ENCODE results near the gene ZNF146. TPM values are rescaled to one million over a fixed set of nuclear protein-coding genes. Genes with fewer than 3 reads are reported as not detected.

ZNF146 gene
- polyA plus RNA-seq, 1 of the 3 experiments (the other 2 are of a cell fraction): 25.4 TPM

- H3F3A ChIP-seq (replicated peaks; ENCODE audit: insufficient read depth): no peaks in the 10 kb centered on the region
- peaks cover 21% of the 10 kb centered on the region for H3K79me2 ChIP-seq (ENCODE audit: insufficient read depth)
- H3K27me3 ChIP-seq (ENCODE audit: insufficient read depth): no peaks in the 10 kb centered on the region
Measured at GRCh38 chr19:36210497-36210896, 4.4 kb upstream of the ZNF146 start.

DNA sequence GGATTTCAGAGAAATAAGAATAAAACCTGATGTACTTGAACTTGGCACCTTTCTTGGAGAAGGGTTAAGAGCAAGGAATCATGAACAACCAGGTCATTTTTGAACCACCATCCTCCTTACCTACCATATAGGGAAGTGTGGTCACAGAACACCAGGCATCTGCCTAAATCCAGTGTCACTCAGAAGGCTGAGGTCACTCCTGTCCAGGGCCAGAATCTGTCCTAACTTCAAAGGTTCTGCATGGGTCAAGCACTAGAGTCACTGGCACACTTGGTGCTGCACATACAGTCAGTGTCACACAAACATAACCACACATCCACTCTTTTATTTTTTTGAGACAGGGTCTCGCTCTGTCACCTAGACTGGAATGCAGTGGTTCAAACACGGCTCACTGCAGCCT, 2.0 kb upstream of the ZNF146 start:
- TF ChIP-seq FOXJ3 (CRISPR knock-in tag; IDR thresholded peaks at IDR 0.05): no peak
- TF ChIP-seq MXI1 (IDR thresholded peaks at IDR 0.05; ENCODE audit: low read depth, low read length): no peak
- TF ChIP-seq RFX5 (IDR thresholded peaks at IDR 0.05; ENCODE audit: low read length): no peak
- no peak for TF ChIP-seq USF2 (IDR thresholded peaks at IDR 0.05; ENCODE audit: borderline replicate concordance, low read depth, low read length)
- no peak for TF ChIP-seq ELF1 (IDR thresholded peaks at IDR 0.05)
- TF ChIP-seq RXRA (IDR thresholded peaks at IDR 0.05; ENCODE audit: borderline replicate concordance, low read depth): no peak
- TF ChIP-seq FOXM1 (IDR thresholded peaks at IDR 0.05; ENCODE audit: low read depth): no peak
- TF ChIP-seq NRF1 (IDR thresholded peaks at IDR 0.05; ENCODE audit: low read depth, low read length): no peak
- POLR2A ChIA-PET: no interaction called here
- H3K9ac ChIP-seq: no peak overlapping the region
- no peak for DNase-seq
- CTCF ChIA-PET: no interaction called here
- no peak overlapping the region for H3K27ac ChIP-seq (ENCODE audit: low read depth in 2 of 2, low read length in 1 of 2)
- H3K4me1 ChIP-seq (ENCODE audit: control insufficient read depth in 1 of 2, insufficient read depth in 2 of 2, low read depth in 1 of 2, low read length in 1 of 2): peaks cover 4 to 6% of the 10 kb centered on the region in 2 experiments; a peak in 2 of 4 replicates
- no peaks in the 10 kb centered on the region; the same call in 1 of the 2 replicates for H4K20me1 ChIP-seq (ENCODE audit: insufficient read depth)
- no peaks in the 10 kb centered on the region for H3K9me3 ChIP-seq
- WGBS (ENCODE audit: low lambda C conversion rate): 93% methylated on average over 2 of the region's 2 CpGs
- H3K9me2 ChIP-seq: no peaks in the 10 kb centered on the region
- peaks cover 0 to 13% of the 10 kb centered on the region in 2 experiments for H3K36me3 ChIP-seq (replicated peaks in 1 of 2; ENCODE audit: control insufficient read depth in 1 of 2, insufficient read depth in 2 of 2, low read length in 1 of 2)
- H3K27me3 ChIP-seq (ENCODE audit: insufficient read depth): no peaks in the 10 kb centered on the region
- no peak overlapping the region for H3K4me2 ChIP-seq
- H3K79me2 ChIP-seq (ENCODE audit: insufficient read depth): peaks cover 45% of the 10 kb centered on the region
- no peak overlapping the region for H2AFZ ChIP-seq (ENCODE audit: low read depth)
- no peaks in the 10 kb centered on the region for H3F3A ChIP-seq (replicated peaks; ENCODE audit: insufficient read depth)
- no peak overlapping the region for H3K4me3 ChIP-seq (ENCODE audit: low read depth in 2 of 2, low read length in 1 of 2)

More at GRCh38 chr19:36210497-36210896, 4.4 kb upstream of the ZNF146 start:
- H3K36me3 ChIP-seq (replicated peaks in 1 of 2; ENCODE audit: control insufficient read depth in 1 of 2, insufficient read depth in 2 of 2, low read length in 1 of 2): peaks cover 0 to 5% of the 10 kb centered on the region in 2 experiments
- H3K4me2 ChIP-seq: no peak overlapping the region
- H4K20me1 ChIP-seq (ENCODE audit: insufficient read depth): no peaks in the 10 kb centered on the region
- WGBS (ENCODE audit: low lambda C conversion rate): 90% methylated on average over 8 of the region's 8 CpGs
- H3K9me3 ChIP-seq: no peaks in the 10 kb centered on the region
- H2AFZ ChIP-seq (ENCODE audit: low read depth): no peak overlapping the region
- no peak for TF ChIP-seq SIN3A (IDR thresholded peaks at IDR 0.05; ENCODE audit: borderline replicate concordance, low read depth, low read length)
- no peak for TF ChIP-seq FOXJ3 (CRISPR knock-in tag; IDR thresholded peaks at IDR 0.05)
- no peak for TF ChIP-seq SMC3 (IDR thresholded peaks at IDR 0.05; ENCODE audit: low read depth, low read length)
- TF ChIP-seq CHD2 (IDR thresholded peaks at IDR 0.05; ENCODE audit: low read length, partially characterized antibody): no peak
- no peak for TF ChIP-seq FOSL2 (IDR thresholded peaks at IDR 0.05; ENCODE audit: borderline replicate concordance, low read depth)
- no peak for TF ChIP-seq TEAD4 (IDR thresholded peaks at IDR 0.05; ENCODE audit: borderline replicate concordance, insufficient read depth)
- TF ChIP-seq RCOR1 (IDR thresholded peaks at IDR 0.05; ENCODE audit: low read length): no peak
- TF ChIP-seq RAD21 (IDR thresholded peaks at IDR 0.05; ENCODE audit: low read length): no peak
- TF ChIP-seq EP300 (IDR thresholded peaks at IDR 0.05; ENCODE audit: borderline replicate concordance in 1 of 2, low read depth in 1 of 2, low read length in 1 of 2): no peak
- TF ChIP-seq JUND (IDR thresholded peaks at IDR 0.05): no peak
- H3K4me3 ChIP-seq (ENCODE audit: low read depth in 2 of 2, low read length in 1 of 2): no peak overlapping the region
- no peak for DNase-seq
- no peaks in the 10 kb centered on the region for H3K9me2 ChIP-seq
- ChIA-PET CTCF (no interaction called here), POLR2A (no interaction called here)
- H3K9ac ChIP-seq: no peak overlapping the region
- peaks cover 0 to 7% of the 10 kb centered on the region in 2 experiments; a peak in 1 of 4 replicates for H3K4me1 ChIP-seq (ENCODE audit: control insufficient read depth in 1 of 2, insufficient read depth in 2 of 2, low read depth in 1 of 2, low read length in 1 of 2)
- no peak overlapping the region for H3K27ac ChIP-seq (ENCODE audit: low read depth in 2 of 2, low read length in 1 of 2)

All from SK-N-SH (cell line).